Left ventricle myocardium inferior (tissue), 1 donor: ENCODE results near the gene PTPN11. TPM values are rescaled to one million over a fixed set of nuclear protein-coding genes. Genes with fewer than 3 reads are reported as not detected.

Experiments used
- DNase-seq: peaks from one replicate; pipeline ENCODE4 v3.0.0-alpha.2; 2020
- H3K27ac ChIP-seq: fragments of 200-600 bp; replicated peaks from 2 replicates; pipeline ENCODE4 v1.8.0; 2021
- H3K27me3 ChIP-seq: fragments of 200-600 bp; 2 replicates; pipeline ENCODE4 v1.8.0; 2021; ENCODE audit warnings: low read depth
- H3K36me3 ChIP-seq: fragments of 200-600 bp; 2 replicates; pipeline ENCODE4 v1.8.0; 2021
- H3K4me1 ChIP-seq: fragments of 200-600 bp; 2 replicates; pipeline ENCODE4 v1.8.0; 2021
- H3K4me3 ChIP-seq: fragments of 200-600 bp; 2 replicates; pipeline ENCODE4 v1.8.0; 2021; ENCODE audit warnings: mild to moderate bottlenecking, moderate library complexity
- H3K9me3 ChIP-seq: fragments of 200-600 bp; replicated peaks from 2 replicates; pipeline ENCODE4 v1.8.0; 2021
- intact Hi-C: fragments of 100-400 bp; cut with micrococcal nuclease; formaldehyde crosslinking; loops from one replicate; pipeline ENCODE4 v1.11.0; 2022
- total RNA-seq: library from RNA; stranded (reverse); fragmentation: NEBNext Ultra II Directional; extraction: Animal tissue kit (Norgen Biotek cat#: 25700); gene quantifications from one replicate; pipeline ENCODE4 v1.2.1, GENCODE V29; 2021
- TF ChIP-seq, protein P1 (sequence below): fragments of 200-600 bp; IDR thresholded peaks from 2 replicates; pipeline ENCODE4 v1.8.0; 2021; ENCODE audit warnings: antibody characterized with exemption, mild to moderate bottlenecking, borderline replicate concordance
- donor health status: DM: no; HTN: yes; CAD: no; lungs with severe emphysema.

Gene PTPN11
- total RNA-seq, 1 donor from 2014 or later, result 139 TPM

DNA sequence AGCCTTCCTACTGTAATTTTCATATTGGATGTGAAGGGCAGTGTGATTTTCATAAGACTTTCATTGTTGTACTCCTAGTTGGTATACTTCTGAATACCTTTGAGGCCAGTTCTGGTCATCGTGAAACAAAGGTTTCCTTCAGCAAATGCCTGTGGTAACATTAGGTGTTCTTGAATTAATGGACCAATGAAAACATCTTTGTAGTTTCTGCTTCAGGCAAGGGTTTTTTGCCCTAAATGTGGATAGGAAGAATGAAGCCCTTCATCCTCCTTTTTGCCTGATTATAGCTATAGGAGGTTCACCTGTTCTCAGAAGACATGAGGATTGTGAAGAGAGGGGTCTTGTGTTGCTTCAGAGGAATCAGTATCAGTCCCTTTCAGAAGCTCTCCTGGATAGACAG, 60.7 kb downstream of the PTPN11 start:
- intact Hi-C loops, result no loop called here
- Histone ChIP-seq H3K9me3 (no peaks in the 10 kb centered on the region), H3K36me3 (peaks cover 98% of the 10 kb centered on the region), H3K27ac (no peak overlapping the region), H3K4me3 (no peak overlapping the region), H3K4me1 (no peaks in the 10 kb centered on the region), H3K27me3 (no peaks in the 10 kb centered on the region)
- TF ChIP-seq, protein P1, sequence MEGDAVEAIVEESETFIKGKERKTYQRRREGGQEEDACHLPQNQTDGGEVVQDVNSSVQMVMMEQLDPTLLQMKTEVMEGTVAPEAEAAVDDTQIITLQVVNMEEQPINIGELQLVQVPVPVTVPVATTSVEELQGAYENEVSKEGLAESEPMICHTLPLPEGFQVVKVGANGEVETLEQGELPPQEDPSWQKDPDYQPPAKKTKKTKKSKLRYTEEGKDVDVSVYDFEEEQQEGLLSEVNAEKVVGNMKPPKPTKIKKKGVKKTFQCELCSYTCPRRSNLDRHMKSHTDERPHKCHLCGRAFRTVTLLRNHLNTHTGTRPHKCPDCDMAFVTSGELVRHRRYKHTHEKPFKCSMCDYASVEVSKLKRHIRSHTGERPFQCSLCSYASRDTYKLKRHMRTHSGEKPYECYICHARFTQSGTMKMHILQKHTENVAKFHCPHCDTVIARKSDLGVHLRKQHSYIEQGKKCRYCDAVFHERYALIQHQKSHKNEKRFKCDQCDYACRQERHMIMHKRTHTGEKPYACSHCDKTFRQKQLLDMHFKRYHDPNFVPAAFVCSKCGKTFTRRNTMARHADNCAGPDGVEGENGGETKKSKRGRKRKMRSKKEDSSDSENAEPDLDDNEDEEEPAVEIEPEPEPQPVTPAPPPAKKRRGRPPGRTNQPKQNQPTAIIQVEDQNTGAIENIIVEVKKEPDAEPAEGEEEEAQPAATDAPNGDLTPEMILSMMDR, result no peak
- DNase-seq, result no peak

DNA sequence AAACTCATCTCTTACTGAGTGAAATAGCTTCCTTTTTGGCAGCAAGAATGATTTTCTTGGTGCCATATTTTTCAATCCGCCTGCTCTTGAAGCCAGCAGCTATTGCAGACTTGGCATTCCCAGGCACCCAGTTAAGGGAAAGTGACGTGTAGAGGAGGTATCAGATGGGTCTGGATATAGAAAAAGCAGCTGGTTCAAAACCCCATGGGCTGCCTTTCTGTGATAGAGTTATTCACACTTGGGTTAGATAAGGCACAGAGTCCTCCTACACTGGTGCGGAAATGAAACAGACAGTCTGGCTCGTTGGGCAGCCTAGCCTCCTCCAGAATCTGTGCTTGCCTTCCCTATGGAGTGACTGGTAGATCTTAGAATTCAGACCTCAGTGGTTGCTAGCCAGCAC, 62.2 kb downstream of the PTPN11 start:
- Histone ChIP-seq H3K4me3 (no peak overlapping the region), H3K27ac (no peak overlapping the region), H3K36me3 (peaks cover 91% of the 10 kb centered on the region), H3K27me3 (no peaks in the 10 kb centered on the region), H3K4me1 (no peaks in the 10 kb centered on the region), H3K9me3 (no peaks in the 10 kb centered on the region)
- no peak for DNase-seq
- TF ChIP-seq, protein P1, result no peak
- intact Hi-C loops, result no loop called here

DNA sequence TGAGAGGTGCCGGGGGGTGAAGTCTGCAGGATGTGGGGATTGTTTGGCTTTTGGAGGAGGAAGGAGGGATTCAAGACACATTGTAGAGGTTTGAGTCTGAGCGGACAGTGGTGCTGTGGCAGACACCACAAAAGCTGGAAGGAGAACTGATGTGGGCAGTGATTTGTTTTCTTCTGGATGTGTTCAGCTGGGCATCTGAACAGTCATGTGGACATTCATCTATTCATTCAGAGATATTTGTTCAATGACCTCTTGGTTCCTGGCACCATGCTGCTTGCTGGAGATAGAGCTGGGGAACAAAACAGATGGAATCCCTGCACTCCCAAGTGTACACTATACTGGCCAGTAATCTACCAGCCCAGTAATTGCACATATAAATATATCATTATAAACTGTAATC, 64.0 kb downstream of the PTPN11 start:
- Histone ChIP-seq H3K9me3 (no peaks in the 10 kb centered on the region), H3K4me1 (no peaks in the 10 kb centered on the region), H3K36me3 (peaks cover 94% of the 10 kb centered on the region), H3K27ac (no peak overlapping the region), H3K27me3 (no peaks in the 10 kb centered on the region), H3K4me3 (no peak overlapping the region)
- intact Hi-C loops, result no loop called here
- no peak for DNase-seq
- TF ChIP-seq, protein P1, result no peak

DNA sequence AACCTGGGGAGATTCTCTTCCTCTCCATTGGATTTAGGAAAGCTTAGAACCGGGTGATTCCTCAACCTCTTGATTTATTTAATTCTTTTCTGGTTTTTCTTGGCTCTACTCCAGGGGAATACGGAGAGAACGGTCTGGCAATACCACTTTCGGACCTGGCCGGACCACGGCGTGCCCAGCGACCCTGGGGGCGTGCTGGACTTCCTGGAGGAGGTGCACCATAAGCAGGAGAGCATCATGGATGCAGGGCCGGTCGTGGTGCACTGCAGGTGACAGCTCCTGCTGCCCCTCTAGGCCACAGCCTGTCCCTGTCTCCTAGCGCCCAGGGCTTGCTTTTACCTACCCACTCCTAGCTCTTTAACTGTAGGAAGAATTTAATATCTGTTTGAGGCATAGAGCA, 67.6 kb downstream of the PTPN11 start:
- Histone ChIP-seq H3K9me3 (no peaks in the 10 kb centered on the region), H3K27ac (no peak overlapping the region), H3K27me3 (no peaks in the 10 kb centered on the region), H3K4me1 (no peaks in the 10 kb centered on the region), H3K36me3 (peaks cover 92% of the 10 kb centered on the region), H3K4me3 (no peak overlapping the region)
- intact Hi-C loops, result no loop called here
- no peak for DNase-seq
- TF ChIP-seq, protein P1, result no peak

DNA sequence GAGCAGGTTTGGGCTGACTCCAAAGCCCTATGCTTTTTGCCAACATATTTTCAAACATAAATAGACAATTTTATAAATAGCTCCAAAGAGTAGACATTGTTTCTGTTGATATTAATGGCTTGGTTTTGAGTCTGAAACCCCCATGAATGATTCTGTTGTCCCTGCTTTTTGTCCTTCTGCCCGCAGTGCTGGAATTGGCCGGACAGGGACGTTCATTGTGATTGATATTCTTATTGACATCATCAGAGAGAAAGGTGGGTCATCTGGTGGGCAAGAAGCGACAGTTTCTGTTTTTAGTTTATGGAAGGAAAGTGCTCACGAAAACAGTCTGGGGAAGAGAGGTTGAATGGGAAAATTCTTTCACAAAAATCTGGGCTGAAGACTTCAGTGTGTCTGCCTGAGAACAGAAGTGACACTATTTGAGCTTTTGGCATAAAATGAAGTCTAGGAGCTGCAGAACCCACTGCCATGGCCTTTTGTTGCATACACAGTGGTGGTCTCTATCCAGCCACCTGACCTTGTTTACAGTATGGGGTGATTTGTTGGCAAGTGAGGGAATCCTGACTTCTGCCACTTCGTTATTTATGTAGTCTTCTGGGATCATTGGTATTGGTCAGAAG, 69.6 kb downstream of the PTPN11 start:
- no peak for DNase-seq
- H3K4me3 ChIP-seq, result no peak overlapping the region
- intact Hi-C loops, result no loop called here
- peaks cover 91% of the 10 kb centered on the region for H3K36me3 ChIP-seq
- H3K4me1 ChIP-seq, result no peaks in the 10 kb centered on the region
- TF ChIP-seq, protein P1, result no peak
- no peaks in the 10 kb centered on the region for H3K9me3 ChIP-seq
- H3K27me3 ChIP-seq, result no peaks in the 10 kb centered on the region
- no peak overlapping the region for H3K27ac ChIP-seq
